Smooth muscle cell (in vitro differentiated cells): Measurements from ENCODE around the gene SPPL3. TPM values are rescaled to one million over a fixed set of nuclear protein-coding genes. Genes with fewer than 3 reads are reported as not detected.

ENCODE experiments used
- DNase-seq: peaks from one replicate; lab custom pipeline; 2025; ENCODE audit not compliant: unreplicated experiment; lab: John Stamatoyannopoulos, UW
- H2AFZ ChIP-seq: fragments of 200-600 bp; sonication (generic); 2 replicates; pipeline ENCODE4 v1.6.0; 2016; ENCODE audit warnings: antibody characterized with exemption, low read depth, mild to moderate bottlenecking
- H3F3A ChIP-seq: fragments of 200-600 bp; sonication (generic); 2 replicates; pipeline ENCODE4 v1.6.0; 2017; ENCODE audit warnings: antibody characterized with exemption, low read depth
- H3K27ac ChIP-seq: fragments of 200-600 bp; sonication (generic); 2 replicates; pipeline ENCODE4 v1.5.1; 2016; ENCODE audit warnings: low read depth, mild to moderate bottlenecking
- H3K27me3 ChIP-seq: fragments of 200-600 bp; sonication (generic); 2 replicates; pipeline ENCODE4 v1.6.1; 2016; ENCODE audit warnings: low read depth, mild to moderate bottlenecking
- H3K36me3 ChIP-seq: fragments of 200-600 bp; sonication (generic); 2 replicates; pipeline ENCODE4 v1.5.1; 2016; ENCODE audit warnings: low read depth
- H3K4me1 ChIP-seq: fragments of 200-600 bp; sonication (generic); 2 replicates; pipeline ENCODE4 v1.5.1; 2016; ENCODE audit warnings: low read depth
- H3K4me2 ChIP-seq: fragments of 200-600 bp; sonication (generic); 2 replicates; pipeline ENCODE4 v1.6.0; 2016; ENCODE audit warnings: mild to moderate bottlenecking
- H3K4me3 ChIP-seq: fragments of 200-600 bp; sonication (generic); 2 replicates; pipeline ENCODE4 v1.5.1; 2016; ENCODE audit warnings: mild to moderate bottlenecking
- H3K79me2 ChIP-seq: fragments of 200-600 bp; sonication (generic); 2 replicates; pipeline ENCODE4 v1.6.0; 2016; ENCODE audit warnings: low read depth, mild to moderate bottlenecking
- H3K9ac ChIP-seq: fragments of 200-600 bp; sonication (generic); 2 replicates; pipeline ENCODE4 v1.6.0; 2016; ENCODE audit warnings: low read depth
- H3K9me3 ChIP-seq: fragments of 200-600 bp; sonication (generic); replicated peaks from 2 replicates; pipeline ENCODE4 v1.5.1; 2016; ENCODE audit warnings: low read depth
- H4K20me1 ChIP-seq: fragments of 200-600 bp; sonication (generic); 2 replicates; pipeline ENCODE4 v1.6.0; 2016; ENCODE audit warnings: low read depth
- WGBS: methylation state at CpG from one replicate; pipeline ENCODE4 v1.1.7; 2016; ENCODE audit warnings: low lambda C conversion rate; 5-methylcytosine and 5-hydroxymethylcytosine counted together
- polyA plus RNA-seq: library from polyadenylated mRNA; unstranded; fragments of >200 nt; fragmentation: Nextera tagmentation; extraction: Ambion mirVana; gene quantifications from 2 replicates; pipeline ENCODE4 v1.2.1, GENCODE V29; 2016
- total RNA-seq: library from RNA; depleted of rRNA; stranded (reverse); fragments of >200 nt; gene quantifications from 2 replicates; pipeline ENCODE4 v1.2.3, GENCODE V29; 2014
- TF ChIP-seq, protein P1 (sequence below): fragments of 200-600 bp; sonication (generic); IDR thresholded peaks from 2 replicates; pipeline ENCODE4 v1.5.1; 2017; ENCODE audit warnings: borderline replicate concordance, mild to moderate bottlenecking, antibody characterized with exemption; ENCODE audit not compliant: insufficient read depth, poor library complexity, severe bottlenecking

Gene SPPL3
- total and polyA plus RNA-seq, 2 experiments from 2014 or later, result 22.5 to 27.0 TPM

DNA sequence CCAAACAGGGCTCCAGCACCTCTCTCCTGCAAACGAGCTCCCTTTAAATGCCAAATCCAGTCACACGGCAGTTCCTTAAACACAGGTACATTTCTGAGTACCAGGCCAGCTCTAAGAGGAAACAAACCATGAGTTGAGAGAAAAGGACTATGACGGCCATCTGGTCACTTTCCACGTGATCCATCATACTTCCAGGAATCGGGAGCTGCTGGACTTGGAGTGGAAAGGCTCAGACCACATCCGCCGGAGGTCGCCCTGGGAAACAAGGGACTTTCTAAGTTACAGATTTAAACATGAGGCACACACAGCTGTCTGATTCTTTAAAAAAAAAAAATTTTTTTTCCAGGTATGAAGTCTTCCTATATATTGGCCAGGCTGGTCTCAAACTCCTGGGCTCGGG lies 139.3 kb downstream of the SPPL3 start:
- no peak overlapping the region for H3K9ac ChIP-seq
- no peak overlapping the region for H2AFZ ChIP-seq
- H3K9me3 ChIP-seq, result no peaks in the 10 kb centered on the region
- no peaks in the 10 kb centered on the region for H3K79me2 ChIP-seq
- H3K4me3 ChIP-seq, result no peak overlapping the region
- no peak overlapping the region for H3K27ac ChIP-seq
- WGBS, result 97% methylated on average over 9 of the region's 9 CpGs
- TF ChIP-seq, protein P1, sequence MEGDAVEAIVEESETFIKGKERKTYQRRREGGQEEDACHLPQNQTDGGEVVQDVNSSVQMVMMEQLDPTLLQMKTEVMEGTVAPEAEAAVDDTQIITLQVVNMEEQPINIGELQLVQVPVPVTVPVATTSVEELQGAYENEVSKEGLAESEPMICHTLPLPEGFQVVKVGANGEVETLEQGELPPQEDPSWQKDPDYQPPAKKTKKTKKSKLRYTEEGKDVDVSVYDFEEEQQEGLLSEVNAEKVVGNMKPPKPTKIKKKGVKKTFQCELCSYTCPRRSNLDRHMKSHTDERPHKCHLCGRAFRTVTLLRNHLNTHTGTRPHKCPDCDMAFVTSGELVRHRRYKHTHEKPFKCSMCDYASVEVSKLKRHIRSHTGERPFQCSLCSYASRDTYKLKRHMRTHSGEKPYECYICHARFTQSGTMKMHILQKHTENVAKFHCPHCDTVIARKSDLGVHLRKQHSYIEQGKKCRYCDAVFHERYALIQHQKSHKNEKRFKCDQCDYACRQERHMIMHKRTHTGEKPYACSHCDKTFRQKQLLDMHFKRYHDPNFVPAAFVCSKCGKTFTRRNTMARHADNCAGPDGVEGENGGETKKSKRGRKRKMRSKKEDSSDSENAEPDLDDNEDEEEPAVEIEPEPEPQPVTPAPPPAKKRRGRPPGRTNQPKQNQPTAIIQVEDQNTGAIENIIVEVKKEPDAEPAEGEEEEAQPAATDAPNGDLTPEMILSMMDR, result no peak
- peaks cover 6% of the 10 kb centered on the region for H4K20me1 ChIP-seq
- DNase-seq, result no peak
- H3K4me2 ChIP-seq, result no peak overlapping the region
- peaks cover 18% of the 10 kb centered on the region for H3F3A ChIP-seq
- H3K4me1 ChIP-seq, result peaks cover 3% of the 10 kb centered on the region
- H3K36me3 ChIP-seq, result peaks cover 4% of the 10 kb centered on the region
- H3K27me3 ChIP-seq, result no peaks in the 10 kb centered on the region

DNA sequence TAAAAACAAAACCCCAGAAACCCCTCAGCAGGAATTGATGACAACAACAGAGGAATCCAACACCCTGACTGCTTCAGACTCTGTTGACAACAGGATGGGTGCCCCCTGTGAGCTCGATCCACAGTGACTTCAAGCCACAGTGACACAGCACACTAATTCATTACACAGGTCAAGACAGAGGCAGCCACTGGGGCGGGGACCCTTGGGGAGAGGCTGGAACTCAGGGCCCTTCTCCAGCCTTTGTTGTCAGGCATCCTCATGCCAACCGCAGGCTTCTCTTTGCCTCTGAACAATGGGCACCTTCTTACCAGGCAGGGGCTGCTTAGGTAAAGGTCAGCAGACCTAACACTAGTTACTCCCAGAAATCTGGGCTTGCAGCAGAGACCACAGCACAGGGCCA lies 140.9 kb downstream of the SPPL3 start:
- Histone ChIP-seq H3K9me3 (no peaks in the 10 kb centered on the region), H2AFZ (no peak overlapping the region), H3K4me1 (peaks cover 3% of the 10 kb centered on the region), H3K27ac (no peak overlapping the region), H3K9ac (no peak overlapping the region), H3F3A (peaks cover 18% of the 10 kb centered on the region), H3K27me3 (no peaks in the 10 kb centered on the region), H3K4me2 (no peak overlapping the region), H3K79me2 (no peaks in the 10 kb centered on the region), H3K4me3 (no peak overlapping the region), H3K36me3 (peaks cover 4% of the 10 kb centered on the region), H4K20me1 (peaks cover 6% of the 10 kb centered on the region)
- TF ChIP-seq, protein P1, result no peak
- no peak for DNase-seq
- 84% methylated on average over 3 of the region's 3 CpGs for WGBS

DNA sequence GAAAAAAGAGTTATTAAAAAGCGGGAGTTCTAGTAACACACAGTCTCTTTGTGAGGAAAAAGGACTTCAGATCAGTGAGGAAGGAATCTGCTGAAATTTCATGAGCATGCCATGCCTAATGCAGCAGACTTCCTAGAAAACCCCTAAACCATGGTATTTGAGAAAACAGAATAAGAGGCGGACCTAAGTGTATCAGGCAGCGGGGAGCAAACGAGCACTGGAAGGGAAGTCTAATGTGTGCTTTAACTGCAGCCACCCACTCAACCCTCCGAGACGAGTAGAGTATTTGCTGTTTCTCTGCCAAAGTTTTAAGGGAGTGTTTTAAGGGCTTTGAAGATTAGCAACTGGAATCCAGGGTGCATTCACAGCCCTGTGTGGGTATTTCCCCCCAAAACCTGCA lies 142.1 kb downstream of the SPPL3 start:
- H3K9ac ChIP-seq, result peak overlapping the region; percentile 80
- H3K27me3 ChIP-seq, result no peaks in the 10 kb centered on the region
- H4K20me1 ChIP-seq, result peaks cover 6% of the 10 kb centered on the region
- 32% methylated on average over 6 of the region's 6 CpGs for WGBS
- peak overlapping the region; percentile 97 for H3K27ac ChIP-seq
- H3F3A ChIP-seq, result peaks cover 18% of the 10 kb centered on the region
- H3K9me3 ChIP-seq, result no peaks in the 10 kb centered on the region
- H3K79me2 ChIP-seq, result no peaks in the 10 kb centered on the region
- peak overlapping the region; percentile 52 for H2AFZ ChIP-seq
- peak overlapping the region; percentile 13 for H3K4me3 ChIP-seq
- H3K4me1 ChIP-seq, result peaks cover 3% of the 10 kb centered on the region
- DNase-seq, result no peak
- TF ChIP-seq, protein P1, result no peak
- H3K36me3 ChIP-seq, result peaks cover 1% of the 10 kb centered on the region
- peak overlapping the region; percentile 82 for H3K4me2 ChIP-seq

DNA sequence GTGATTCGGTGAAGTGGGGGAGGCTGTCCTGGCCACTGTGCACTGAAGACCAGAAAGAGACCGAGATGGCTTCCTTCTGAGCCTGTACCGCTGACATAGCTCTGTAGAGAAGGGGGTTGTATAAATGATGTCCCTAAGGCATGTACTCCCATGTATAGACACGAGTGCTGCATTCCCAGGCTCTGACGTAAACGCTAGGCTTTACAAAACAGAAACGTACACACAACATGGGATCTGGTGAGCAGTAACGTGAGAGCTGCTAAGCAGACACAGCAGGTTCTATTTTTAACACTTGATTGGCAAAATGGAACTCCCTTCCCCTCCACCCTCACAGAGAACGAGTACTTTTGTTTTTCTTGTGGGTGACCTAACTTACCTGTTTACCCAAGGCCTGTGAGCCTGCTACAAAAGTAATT lies 142.6 kb downstream of the SPPL3 start:
- Histone ChIP-seq H3K4me1 (peaks cover 3% of the 10 kb centered on the region), H2AFZ (peak overlapping the region; percentile 52), H3K27ac (peak overlapping the region; percentile 97), H4K20me1 (peaks cover 6% of the 10 kb centered on the region), H3K9me3 (no peaks in the 10 kb centered on the region), H3K79me2 (no peaks in the 10 kb centered on the region), H3K27me3 (no peaks in the 10 kb centered on the region), H3F3A (peaks cover 18% of the 10 kb centered on the region), H3K36me3 (no peaks in the 10 kb centered on the region), H3K9ac (peak overlapping the region; percentile 80), H3K4me2 (peak overlapping the region; percentile 82), H3K4me3 (peak overlapping the region; percentile 13)
- no peak for DNase-seq
- TF ChIP-seq, protein P1, result no peak
- WGBS, result 28% methylated on average over 9 of the region's 9 CpGs
